ENCODE data around the gene CCDC78. TPM values are rescaled to one million over a fixed set of nuclear protein-coding genes. Genes with fewer than 3 reads are reported as not detected.

CCDC78 gene
- total RNA-seq, 1 donor from 2014 or later: 3.2 TPM

DNA sequence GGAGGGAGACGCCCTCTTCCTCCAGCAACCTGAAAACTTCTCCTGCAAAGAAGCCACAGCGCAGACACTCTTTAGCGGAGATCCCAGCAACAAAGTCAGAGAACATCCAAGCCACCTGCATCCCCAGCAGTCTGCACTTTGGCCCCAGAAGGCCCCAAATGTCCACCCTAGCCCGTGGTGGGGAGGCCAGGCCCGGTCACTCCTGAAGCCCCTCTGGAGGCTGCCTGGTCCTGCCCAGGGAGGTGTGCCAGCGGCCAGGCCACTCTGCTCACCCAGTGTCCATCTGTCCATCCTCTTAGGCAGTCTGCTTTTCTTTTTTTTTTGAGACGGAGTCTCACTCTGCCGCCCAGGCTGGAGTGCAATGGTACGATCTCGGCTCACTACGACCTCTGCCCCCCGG is 6.1 kb upstream of the CCDC78 start:
- Mint-ChIP-seq H3K27ac (no peak overlapping the region), H3K36me3 (peaks cover 6% of the 10 kb centered on the region), H3K4me1 (no peaks in the 10 kb centered on the region), H3K9me3 (no peaks in the 10 kb centered on the region), H3K4me3 (no peak overlapping the region), H3K27me3 (ENCODE audit: low read depth) (peaks cover 1% of the 10 kb centered on the region)
- TF ChIP-seq, protein P1, sequence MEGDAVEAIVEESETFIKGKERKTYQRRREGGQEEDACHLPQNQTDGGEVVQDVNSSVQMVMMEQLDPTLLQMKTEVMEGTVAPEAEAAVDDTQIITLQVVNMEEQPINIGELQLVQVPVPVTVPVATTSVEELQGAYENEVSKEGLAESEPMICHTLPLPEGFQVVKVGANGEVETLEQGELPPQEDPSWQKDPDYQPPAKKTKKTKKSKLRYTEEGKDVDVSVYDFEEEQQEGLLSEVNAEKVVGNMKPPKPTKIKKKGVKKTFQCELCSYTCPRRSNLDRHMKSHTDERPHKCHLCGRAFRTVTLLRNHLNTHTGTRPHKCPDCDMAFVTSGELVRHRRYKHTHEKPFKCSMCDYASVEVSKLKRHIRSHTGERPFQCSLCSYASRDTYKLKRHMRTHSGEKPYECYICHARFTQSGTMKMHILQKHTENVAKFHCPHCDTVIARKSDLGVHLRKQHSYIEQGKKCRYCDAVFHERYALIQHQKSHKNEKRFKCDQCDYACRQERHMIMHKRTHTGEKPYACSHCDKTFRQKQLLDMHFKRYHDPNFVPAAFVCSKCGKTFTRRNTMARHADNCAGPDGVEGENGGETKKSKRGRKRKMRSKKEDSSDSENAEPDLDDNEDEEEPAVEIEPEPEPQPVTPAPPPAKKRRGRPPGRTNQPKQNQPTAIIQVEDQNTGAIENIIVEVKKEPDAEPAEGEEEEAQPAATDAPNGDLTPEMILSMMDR (IDR thresholded peaks at IDR 0.05; ENCODE audit: unreplicated experiment): no peak
- no peak for DNase-seq (ENCODE audit: low spot score in 2 of 2, unreplicated experiment in 2 of 2)

DNA sequence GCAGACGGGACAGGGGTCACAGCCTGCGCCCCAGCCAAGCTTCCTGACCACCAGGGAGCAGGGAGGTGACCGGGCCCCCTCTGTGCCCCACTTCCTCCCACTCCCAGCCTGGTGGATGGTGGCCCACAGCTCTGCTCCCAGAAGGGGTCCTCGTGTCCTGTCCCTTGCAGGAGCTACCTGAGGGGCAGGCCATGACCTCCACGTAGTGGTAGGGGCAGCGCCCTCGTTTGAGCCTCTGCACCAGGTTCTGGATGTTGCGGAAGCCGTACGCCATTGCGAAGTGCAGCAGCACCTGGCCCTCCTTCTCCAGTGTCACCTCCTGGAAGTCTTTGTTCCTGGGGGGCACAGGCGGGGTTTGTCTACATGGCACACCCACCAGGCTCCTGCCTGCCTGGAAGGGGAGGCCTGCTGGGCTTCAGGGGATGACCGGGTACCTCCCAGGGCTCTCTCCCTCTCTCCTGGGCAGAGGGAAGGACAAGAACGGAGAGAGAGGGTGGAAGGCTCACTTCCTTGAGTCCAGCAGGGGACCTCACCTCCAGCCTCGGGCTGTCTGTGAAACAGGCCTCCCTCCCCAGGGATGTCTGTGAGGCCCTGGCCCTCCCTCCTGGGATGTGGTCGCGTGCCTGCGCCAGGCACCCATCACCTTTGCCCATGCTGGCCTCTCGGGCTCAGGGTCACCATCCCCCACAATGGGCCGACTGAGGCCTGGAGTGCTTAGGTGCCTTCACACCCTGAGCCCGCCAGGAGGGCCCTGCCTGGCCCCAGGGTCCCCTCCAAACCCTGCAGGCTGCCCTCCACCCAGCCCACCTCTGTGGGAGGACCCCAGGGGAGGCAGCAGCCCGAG is 4.6 kb upstream of the CCDC78 start:
- H3K4me3 Mint-ChIP-seq: no peak overlapping the region
- H3K4me1 Mint-ChIP-seq: no peaks in the 10 kb centered on the region

DNA sequence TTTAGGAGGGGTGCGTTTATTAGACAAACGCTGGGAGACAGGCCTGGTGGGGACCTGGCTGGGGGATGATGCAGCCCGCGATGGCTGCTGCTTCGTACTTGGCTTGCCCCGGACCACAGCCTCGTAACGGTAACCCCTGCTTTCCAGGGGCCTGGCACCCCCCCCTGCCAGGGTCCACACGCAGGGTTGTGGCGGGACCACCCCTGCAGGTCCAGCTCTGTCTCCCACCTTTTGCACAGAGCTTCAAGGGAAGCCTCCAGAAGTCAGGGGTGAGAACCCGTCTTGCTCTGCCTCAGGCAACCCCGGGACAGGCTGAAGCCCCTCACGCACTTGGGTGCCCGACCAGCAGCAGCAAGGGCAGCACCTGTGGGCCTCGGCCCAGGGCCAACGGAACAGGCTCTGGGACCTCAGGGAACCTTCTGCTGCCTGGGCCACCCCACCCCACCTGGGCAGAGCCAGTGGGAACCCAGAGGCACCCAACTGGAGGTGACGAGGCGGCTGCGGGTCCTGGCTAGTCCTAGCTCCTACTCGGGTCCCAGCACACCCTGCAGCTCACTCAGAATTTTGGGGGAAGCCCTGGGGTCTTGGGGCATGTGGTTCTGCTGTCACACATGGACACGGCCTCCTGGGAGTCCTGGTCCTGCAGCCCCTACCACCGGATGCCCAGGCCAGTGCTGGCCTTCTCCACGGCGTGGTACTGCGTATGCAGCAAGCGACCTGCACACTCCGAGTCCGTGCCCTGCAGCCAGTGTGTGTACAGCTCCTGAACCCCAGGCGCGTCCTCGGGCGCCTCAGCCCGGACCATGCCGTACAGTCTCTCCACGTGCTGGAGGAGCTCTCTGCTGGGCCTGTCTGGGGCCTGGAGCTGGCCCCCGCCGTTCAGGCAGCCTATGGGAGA is 3.8 kb upstream of the CCDC78 start:
- no peak overlapping the region for H3K4me3 Mint-ChIP-seq
- TF ChIP-seq, protein P1 (IDR thresholded peaks at IDR 0.05; ENCODE audit: unreplicated experiment): no peak
- H3K9me3 Mint-ChIP-seq: no peaks in the 10 kb centered on the region
- H3K27ac Mint-ChIP-seq: no peak overlapping the region
- H3K36me3 Mint-ChIP-seq: peaks cover 1% of the 10 kb centered on the region
- H3K27me3 Mint-ChIP-seq (ENCODE audit: low read depth): peaks cover 18% of the 10 kb centered on the region
- no peaks in the 10 kb centered on the region for H3K4me1 Mint-ChIP-seq
- no peak for DNase-seq (ENCODE audit: low spot score in 2 of 2, unreplicated experiment in 2 of 2)

More for the DNA sequence above, 4.6 kb upstream of the CCDC78 start:
- H3K9me3 Mint-ChIP-seq: no peaks in the 10 kb centered on the region
- DNase-seq (ENCODE audit: low spot score in 2 of 2, unreplicated experiment in 2 of 2): no peak
- H3K36me3 Mint-ChIP-seq: peaks cover 6% of the 10 kb centered on the region
- TF ChIP-seq, protein P1 (IDR thresholded peaks at IDR 0.05; ENCODE audit: unreplicated experiment): no peak
- peaks cover 9% of the 10 kb centered on the region for H3K27me3 Mint-ChIP-seq (ENCODE audit: low read depth)
- H3K27ac Mint-ChIP-seq: no peak overlapping the region

DNA sequence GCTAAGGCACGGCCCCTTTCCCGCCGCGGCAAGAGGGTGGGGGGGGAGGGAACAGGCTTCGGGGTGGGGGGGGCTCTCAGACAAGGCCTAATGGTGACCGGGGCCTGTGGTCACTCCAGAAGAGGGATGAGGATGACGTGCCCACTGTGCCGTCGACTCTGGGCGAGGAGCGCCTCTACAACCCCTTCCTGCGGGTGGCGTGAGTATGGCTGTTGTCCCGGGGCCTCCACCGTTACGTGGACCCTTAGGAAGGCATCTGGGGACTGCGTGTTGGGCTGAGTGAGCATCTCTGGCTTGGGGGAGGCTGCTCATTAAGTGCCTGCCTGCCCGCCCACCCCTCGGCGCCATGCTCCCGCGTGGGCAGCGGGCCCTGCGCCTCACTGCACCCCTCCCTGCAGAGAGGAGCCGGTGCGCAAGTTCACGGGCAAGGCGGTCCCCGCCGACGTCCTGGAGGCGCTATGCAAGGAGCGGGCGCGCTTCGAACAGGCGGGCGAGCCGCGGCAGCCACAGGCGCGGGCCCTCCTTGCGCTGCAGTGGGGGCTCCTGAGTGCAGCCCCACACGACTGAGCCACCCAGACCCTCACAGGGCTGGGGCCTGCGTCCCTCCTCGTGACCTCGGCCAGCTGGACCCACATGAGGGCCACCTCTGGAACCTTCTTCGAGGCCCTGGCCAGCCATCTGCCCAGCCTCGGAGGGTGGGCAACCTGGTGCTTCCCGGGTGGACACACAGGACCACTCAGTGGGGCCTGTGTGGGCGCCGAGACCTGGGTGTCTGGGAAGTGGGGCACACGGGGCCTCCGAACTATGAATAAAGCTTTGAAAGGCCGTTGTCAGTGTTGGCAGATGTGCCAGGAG is 2.9 kb upstream of the CCDC78 start:
- H3K4me3 Mint-ChIP-seq: no peak overlapping the region
- no peak for DNase-seq (ENCODE audit: low spot score in 2 of 2, unreplicated experiment in 2 of 2)

More for the DNA sequence above, 2.9 kb upstream of the CCDC78 start:
- TF ChIP-seq, protein P1 (IDR thresholded peaks at IDR 0.05; ENCODE audit: unreplicated experiment): no peak
- no peak overlapping the region for H3K27ac Mint-ChIP-seq
- no peaks in the 10 kb centered on the region for H3K4me1 Mint-ChIP-seq
- no peaks in the 10 kb centered on the region for H3K9me3 Mint-ChIP-seq
- H3K36me3 Mint-ChIP-seq: peaks cover 1% of the 10 kb centered on the region
- peaks cover 18% of the 10 kb centered on the region for H3K27me3 Mint-ChIP-seq (ENCODE audit: low read depth)

Data from mesothelial cell of epicardium (in vitro differentiated cells).